GM21515 (cell line): Measurements from ENCODE around the gene USP7.

ENCODE experiments used
- ATAC-seq: cut with Tn5 transposase; IDR thresholded peaks from one replicate; pipeline ENCODE4 v1.9.1; 2021; ENCODE audit not compliant: unreplicated experiment

USP7 gene

DNA sequence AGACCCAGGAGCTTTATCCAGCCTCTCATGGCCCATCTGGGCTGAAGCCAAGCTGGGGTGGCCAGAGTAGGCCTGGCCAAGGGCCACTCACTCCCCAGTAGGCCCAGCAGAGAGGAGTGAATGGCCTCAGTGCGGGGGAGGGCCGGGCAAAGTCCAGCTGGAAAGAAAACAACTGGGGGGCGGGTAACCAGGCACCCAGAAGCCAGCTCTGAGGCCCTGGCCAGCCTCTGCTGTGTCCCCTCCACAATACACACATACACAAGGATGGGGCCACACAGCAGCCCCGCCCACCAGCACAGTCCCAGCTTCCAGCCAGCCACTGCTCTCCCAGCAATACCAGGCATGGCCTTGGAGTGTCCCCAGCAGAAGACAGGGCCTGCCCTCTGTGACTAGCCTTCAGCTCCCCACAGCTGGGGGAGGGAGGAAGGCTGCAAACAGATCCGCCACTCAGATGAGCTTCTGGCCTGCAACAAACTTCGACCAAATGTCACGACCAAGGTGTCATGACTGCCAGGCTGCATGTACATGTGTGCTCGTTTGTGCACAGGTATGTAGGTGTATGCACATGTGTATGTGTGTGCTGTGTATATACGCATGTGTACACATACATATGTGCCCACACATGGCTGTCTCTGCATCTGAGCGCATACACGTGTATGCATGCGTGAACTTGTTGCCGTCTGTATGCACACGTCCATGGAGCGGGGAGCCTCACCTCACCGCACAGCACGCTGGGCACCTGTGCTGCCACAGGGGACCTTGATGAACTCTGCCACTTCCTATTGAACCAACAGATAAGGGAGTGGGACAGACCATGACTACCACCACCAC lies 99.9 kb downstream of the USP7 start:
- no peak for ATAC-seq

- ATAC-seq, result no peak
Observed at GRCh38 chr16:8862309-8863130, 101.2 kb downstream of the USP7 start.

DNA sequence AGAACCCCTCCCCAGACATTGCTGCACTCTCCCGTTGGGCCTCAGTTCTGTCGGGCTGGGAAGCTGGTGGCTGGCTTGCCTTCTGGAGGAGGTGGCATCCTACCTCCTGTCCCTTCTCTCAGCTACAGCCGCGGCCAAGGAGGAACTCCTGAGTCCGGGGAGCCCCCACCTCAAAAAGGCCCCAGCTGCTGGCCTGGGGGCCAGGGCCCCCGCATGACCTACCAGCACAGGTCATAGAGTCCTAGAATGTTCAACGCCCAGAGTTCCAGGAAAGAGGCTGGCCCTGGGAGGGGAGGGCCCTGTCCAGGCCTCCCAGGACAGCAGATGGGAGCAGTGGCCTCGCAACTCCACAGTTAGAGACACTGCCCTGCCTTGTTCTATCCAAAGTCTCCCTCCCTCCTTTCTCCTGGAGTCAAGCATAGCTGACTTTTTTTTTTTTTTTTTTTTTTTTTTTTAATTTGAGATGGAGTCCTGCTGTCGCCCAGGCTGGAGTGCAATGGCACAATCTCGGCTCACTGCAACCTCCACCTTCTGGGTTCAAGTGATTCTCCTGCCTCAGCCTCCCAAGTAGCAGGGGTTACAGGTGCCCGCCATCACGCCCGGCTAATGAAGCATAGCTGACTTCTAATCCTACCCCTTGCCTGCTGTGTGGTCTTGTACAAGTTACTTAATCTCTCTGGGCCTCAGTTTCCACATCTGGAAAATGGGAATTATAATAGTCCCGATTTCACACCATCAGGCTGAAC lies 102.0 kb downstream of the USP7 start:
- no peak for ATAC-seq

- no peak for ATAC-seq
Observed at GRCh38 chr16:8859913-8860881, 103.5 kb downstream of the USP7 start.

GRCh38 chr16:8858994-8859912 lies 104.5 kb downstream of the USP7 start:
- no peak for ATAC-seq

GRCh38 chr16:8855972-8856371 lies 107.7 kb downstream of the USP7 start:
- no peak for ATAC-seq

DNA sequence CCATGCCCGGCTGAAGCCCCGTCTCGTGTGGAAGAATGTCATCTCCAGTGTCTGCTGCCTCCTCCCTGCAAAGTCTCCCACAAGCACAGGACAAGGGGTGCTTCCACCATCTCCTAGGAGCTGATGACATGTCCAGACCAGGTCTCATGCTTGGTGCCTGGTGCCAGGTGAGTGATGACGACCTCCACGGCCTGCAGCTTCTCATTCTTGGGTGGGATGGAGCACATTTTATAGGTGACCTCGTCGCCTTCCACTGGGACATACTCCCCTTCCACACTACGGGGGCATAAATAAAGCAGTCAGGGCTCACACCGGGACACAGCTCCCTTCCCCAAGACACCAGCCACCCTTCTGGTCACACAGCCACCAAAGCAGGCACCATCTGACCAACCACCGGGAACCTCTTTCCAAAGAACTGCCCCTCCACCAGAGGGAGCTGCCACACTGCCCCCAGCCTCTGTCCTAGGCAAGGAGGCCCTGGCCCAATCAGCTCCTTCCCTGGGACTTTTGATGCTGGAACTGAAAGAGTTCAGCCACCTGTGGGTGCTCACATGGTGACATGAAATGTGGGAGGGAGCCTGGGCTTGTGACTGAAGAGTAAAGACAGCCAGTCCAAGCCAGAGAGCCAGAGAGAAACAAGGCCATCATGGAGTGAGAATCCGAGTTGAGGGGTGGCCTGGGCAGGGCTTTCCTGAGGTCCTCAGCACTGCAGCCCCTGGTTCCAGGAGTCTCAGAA lies 108.5 kb downstream of the USP7 start:
- ATAC-seq, result no peak

- ATAC-seq, result no peak
Observed at GRCh38 chr16:8854298-8854948, 109.3 kb downstream of the USP7 start.

GRCh38 chr16:8853611-8854010 lies 110.1 kb downstream of the USP7 start:
- no peak for ATAC-seq

- no peak for ATAC-seq
Observed at GRCh38 chr16:8853150-8853549, 110.6 kb downstream of the USP7 start.

- no peak for ATAC-seq
Observed at GRCh38 chr16:8852534-8852933, 111.2 kb downstream of the USP7 start.

DNA sequence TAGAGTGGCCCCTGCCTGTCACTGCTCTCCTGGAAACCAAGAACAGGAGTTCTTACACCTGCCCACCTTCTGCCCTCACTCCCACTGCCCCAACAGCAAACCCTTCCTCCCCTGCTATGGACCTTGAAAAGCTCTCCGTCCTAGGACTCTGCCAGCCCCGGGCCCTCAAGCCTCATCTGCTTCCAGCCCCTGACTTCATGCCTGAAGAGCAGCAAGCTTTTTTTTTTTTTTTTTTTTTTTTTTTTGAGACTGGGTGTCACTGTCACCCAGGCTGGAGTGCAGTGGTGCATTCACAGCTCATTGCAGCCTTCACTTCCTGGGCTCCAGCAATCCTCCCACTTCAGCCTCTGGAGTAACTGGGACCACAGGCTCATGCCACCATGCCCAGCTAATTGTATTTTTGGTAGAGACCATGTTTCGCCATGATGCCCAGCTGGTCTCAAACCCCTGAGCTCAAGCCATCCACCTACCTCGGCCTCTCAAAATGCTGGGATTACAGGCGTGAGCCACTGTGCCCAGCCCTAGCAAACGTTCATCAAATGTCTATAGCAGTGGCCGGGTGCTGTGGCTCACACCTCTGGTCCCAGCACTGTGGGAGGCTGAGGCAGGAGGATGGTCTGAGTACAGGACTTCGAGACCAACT lies 111.8 kb downstream of the USP7 start:
- ATAC-seq, result no peak

DNA sequence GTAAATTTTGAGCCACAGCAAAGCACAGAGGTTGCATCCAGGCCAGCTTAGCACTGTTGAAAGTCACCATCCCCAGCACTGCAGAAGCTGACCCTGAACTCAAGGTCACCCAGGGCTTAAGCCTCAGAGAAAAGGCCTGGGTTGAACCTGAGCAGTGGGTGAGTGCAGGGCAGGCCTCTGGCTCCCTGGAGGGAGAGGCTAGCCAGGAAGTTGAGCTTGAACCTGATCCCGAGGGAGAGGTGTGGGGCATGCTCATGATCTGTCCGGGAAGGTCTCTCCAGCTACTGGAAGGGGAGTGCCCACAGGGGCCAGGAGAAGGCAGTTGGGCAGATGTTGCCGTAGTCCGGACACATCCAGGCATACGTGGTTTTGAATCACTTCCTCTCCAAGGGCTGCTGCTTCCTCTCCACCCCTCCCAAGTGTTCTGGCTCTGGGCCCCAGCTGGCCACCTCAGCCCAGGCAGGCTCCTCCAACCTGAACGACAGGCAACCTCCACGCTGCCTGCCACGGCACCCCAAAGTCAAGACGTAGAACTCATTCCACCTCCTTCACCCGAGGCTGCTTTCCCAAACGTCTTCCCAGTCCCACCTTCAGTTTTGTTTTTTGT lies 113.3 kb downstream of the USP7 start:
- no peak for ATAC-seq

DNA sequence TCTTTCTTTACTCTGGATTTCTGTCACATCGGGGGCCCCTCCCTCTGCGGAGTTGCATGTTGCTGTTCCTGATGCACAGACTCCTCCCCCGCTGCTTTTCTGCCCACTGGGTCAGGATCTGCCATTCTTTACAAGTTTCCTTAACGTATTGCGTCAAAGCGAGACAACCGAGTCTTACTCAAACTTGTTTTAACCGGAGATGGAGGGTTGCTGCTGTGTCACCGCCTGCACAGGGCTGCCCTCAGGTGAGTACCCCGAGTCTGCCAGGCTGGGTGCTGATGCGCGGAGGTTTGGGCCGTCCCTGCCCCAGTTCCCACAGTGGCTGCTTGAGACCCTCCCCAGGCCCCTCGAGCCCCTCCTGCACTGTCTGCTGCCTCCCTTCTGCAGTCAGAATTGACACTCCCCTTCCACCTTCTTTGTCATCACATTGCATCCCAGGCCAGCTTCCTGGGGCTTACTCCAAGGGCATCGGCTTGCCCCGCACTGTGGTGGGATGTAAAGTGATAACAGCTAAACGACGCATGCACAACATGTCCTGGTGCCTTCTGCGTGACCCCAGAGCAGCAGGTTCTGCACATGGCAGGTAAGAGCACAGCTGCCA lies 114.2 kb downstream of the USP7 start:
- ATAC-seq, result no peak

DNA sequence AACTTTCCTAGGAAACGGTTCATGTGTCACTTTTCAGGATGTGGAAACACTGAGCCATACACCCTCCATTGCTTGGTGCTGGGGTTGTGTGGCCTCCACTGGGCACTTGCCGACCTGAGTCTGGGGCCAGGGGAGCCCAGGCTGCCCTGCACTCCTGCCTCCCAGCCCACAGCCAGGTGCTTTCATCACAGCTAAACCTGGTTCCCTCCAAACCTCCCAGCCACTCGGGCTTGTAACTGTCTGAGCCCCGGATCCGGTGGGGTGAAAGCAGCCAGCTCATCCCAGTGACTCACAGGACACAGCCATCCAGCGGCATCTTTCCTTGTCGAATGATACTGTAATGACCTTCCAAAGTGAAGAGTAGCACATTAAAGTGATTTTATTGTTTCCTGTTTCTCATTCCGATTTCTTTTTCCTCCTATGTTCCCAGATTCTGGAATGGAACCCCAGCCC lies 114.7 kb downstream of the USP7 start:
- no peak for ATAC-seq

GRCh38 chr16:8848231-8848938 lies 115.3 kb downstream of the USP7 start:
- no peak for ATAC-seq
